Measurements from ENCODE around the gene FRMD7.
A peak's percentile ranks its signal among the peaks of the same experiment; 100 is the strongest.
"Not testable (repeated sequence)": the region's sequence is repeated elsewhere in the genome, so short reads cannot be mapped to it uniquely, and the experiment has no call there.

Gene FRMD7, protein sequence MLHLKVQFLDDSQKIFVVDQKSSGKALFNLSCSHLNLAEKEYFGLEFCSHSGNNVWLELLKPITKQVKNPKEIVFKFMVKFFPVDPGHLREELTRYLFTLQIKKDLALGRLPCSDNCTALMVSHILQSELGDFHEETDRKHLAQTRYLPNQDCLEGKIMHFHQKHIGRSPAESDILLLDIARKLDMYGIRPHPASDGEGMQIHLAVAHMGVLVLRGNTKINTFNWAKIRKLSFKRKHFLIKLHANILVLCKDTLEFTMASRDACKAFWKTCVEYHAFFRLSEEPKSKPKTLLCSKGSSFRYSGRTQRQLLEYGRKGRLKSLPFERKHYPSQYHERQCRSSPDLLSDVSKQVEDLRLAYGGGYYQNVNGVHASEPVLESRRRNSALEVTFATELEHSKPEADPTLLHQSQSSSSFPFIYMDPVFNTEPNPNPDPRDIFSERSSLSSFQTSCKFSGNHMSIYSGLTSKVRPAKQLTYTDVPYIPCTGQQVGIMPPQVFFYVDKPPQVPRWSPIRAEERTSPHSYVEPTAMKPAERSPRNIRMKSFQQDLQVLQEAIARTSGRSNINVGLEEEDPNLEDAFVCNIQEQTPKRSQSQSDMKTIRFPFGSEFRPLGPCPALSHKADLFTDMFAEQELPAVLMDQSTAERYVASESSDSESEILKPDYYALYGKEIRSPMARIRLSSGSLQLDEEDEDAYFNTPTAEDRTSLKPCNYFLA

DNA sequence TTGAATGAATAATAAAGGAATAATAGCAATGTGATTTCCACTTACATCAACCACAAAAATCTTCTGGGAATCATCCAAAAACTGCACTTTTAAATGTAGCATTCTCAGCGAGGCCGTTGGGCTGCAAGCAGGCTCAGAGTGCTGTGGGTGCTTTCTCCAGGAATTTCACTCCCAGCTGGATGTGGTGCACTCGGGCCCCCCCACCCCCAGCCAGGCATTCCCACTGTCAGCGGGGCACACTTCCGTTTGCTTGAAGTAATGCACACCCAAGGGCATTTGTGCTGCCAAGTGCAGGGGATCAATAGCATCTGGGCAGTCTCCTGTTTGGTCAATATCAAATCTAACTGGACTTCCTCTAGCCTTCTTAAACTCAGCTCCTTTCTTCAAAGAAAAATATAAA lies at the start of gene FRMD7:
Gene FRMD7, minus strand, starts transcription at position 278 of the 400 bp plus-strand sequence. Its CDS starts 176 bp downstream, at position 102.
- DNase-seq (ENCODE audit: low read depth), result peak; percentile 6

DNA sequence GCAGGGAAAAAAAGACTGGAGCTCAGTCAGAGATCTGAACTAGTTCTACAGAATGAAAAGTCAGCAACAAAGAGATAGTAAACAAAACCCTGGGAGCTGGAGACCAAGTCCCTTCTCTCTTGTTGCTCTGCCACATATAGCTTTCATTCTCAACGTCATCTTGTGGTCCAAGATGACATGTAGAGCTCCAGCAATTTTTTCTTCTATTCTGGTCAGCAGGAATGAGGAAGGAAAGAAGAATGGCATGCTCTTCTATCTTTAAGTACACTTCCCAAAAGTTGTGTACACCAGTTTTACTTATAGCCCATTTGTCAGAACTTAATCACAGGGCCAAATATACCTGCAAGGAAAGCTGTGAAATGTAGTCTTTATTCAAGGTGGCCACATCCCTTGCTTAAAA lies 45.8 kb upstream of the FRMD7 start:
- no peak for DNase-seq (ENCODE audit: low read depth)

DNA sequence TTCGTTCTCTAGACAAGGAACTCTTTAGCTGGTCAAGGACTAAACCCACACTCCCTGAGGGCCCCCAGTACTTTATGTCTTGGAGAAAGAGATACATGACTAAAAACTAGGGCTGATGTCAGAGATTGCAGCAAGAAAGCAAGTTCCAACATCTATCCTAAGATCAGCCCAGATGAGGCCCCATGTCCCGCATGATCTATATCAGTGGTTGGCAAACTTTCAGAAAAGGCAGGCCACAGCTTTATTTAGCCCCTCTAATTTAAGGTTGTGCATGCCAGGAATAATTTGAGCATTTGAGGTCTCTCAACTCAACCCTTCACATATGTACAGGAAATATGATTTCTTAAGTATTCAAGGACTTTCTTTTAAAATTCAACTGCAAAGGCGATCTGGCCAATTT lies 44.1 kb upstream of the FRMD7 start:
- DNase-seq (ENCODE audit: low read depth), result no peak

- DNase-seq (ENCODE audit: low read depth), result no peak
These were observed 43.7 kb upstream of the FRMD7 start for GRCh38 chrX:132171478-132171877.

DNA sequence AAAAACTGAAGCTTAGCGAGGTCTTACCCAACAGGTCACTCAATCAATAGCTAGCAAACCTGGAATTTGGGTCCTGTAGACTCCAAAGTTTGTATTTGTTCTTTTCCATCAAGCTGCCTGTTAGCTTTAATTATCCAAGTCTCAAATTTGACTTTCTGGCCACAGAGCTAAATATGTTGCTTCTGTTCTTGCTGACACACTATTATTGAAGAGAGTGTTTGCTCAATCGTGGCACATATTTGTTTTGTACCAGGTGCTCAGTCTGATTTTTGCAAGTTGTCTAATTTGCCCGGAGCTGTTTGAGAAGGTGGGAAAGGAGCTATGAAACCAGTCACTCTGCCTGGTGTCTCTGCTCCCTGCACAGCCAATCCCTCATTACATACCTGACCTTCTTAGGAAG lies 41.7 kb upstream of the FRMD7 start:
- no peak for DNase-seq (ENCODE audit: low read depth)

- peak; percentile 35 for DNase-seq (ENCODE audit: low read depth)
These were observed 37.8 kb upstream of the FRMD7 start for GRCh38 chrX:132165651-132166050.

GRCh38 chrX:132165005-132165404 lies 37.2 kb upstream of the FRMD7 start:
- DNase-seq (ENCODE audit: low read depth), result no peak

- DNase-seq (ENCODE audit: low read depth), result not testable (repeated sequence)
These were observed 35.3 kb upstream of the FRMD7 start for GRCh38 chrX:132163094-132163493.

- DNase-seq (ENCODE audit: low read depth), result no peak
These were observed 25.3 kb upstream of the FRMD7 start for GRCh38 chrX:132153166-132153565.

- DNase-seq (ENCODE audit: low read depth), result no peak
These were observed 18.6 kb upstream of the FRMD7 start for GRCh38 chrX:132146456-132146855.

GRCh38 chrX:132144061-132144460 lies 16.2 kb upstream of the FRMD7 start:
- no peak for DNase-seq (ENCODE audit: low read depth)

DNA sequence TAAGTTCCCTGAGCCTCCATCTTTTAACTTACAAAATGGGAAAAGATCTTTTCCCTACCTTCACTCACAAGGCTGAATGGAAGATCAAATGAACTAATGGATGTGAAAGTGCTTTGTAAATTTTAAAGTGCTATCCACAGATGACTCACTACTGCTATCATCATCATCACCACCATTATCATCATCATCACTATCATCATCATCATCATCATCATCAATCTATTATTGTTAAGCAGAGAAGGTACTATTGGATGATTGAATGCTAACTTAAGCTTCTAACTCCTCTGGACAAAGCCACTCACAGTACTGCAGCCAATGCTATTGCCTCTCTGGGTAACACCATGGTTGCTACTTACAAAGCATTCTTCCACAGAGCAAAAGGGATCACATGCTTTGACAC lies 1.9 kb downstream of the FRMD7 start:
- DNase-seq (ENCODE audit: low read depth), result no peak

- DNase-seq (ENCODE audit: low read depth), result no peak
These were observed 6.9 kb downstream of the FRMD7 start for GRCh38 chrX:132120913-132121312.

DNA sequence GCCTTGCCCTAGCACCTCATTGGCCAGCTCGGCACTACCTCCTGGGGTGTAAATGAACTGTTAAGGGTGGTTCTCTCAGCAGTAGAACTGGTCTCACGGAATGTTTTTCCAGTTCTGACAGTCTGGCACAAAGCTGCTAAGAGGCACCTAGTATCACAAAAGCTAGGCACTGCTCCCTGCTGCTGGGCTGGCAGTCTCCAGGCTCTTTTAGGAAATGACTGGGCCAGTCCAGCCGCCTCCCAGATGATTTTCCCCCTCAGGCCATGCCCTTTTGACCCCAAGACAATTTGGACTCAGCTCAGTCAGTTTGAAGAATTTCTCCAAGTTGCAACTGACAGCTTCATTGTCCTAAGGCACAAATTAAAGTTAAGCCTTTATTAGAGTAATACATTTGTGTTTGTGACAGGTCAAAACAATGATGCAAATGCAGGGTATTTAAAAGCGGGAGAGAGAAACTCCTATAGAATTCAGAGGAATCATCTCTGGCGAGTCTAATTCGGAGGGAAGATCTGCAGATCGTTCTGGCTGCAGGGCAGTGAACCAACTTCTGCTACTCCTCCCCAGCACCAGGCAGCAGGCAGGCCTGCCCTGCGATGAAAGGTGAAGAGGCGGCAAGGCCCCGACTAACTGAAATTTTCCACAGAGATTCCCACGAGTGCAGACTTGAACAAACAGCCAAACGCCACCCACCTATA lies 7.9 kb downstream of the FRMD7 start:
- no peak for DNase-seq (ENCODE audit: low read depth)

DNA sequence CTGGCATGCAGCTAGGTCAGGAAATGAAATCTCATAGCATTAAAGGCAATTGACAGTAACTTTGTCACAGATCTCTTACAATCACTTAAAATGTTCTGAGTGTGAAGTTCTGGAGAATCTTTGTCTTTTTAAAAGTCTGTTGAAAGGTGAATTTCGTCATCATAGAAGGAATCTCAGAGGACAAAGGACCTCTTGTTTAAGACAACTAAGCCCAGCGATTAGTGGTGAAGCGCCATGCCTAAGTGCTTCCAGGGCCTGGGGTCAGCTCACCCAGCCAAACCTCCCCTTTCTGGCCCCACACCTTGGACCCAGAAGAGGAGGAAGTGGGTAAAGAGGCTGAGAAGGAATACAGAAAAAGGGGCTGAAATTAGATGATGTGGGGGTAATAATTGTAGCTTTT lies 8.5 kb downstream of the FRMD7 start:
- DNase-seq (ENCODE audit: low read depth), result no peak

DNA sequence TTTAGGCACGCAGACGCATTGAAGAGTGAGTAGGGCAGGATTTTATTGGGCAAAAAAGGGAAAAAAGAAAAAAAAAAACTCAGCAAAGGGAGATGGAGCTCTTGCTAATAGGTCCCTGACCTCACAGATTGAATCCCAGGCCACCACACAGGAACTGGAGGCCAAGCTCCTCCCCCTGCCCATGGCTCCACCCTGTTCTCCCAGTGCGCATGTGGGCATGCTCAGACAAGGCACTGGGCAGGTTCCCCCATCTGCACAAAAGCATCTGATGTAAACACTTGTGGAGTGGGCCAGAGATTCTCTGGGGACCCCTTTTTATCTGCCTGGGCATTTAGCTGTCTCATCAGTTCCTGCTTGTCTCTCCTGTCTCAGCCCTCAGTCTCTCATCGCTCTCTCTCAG lies 9.5 kb downstream of the FRMD7 start:
- DNase-seq (ENCODE audit: low read depth), result no peak

GRCh38 chrX:132115792-132116191 lies 12.0 kb downstream of the FRMD7 start:
- DNase-seq (ENCODE audit: low read depth), result no peak

- no peak for DNase-seq (ENCODE audit: low read depth)
These were observed 13.2 kb downstream of the FRMD7 start for GRCh38 chrX:132114607-132115006.

GRCh38 chrX:132107291-132107690 lies 20.5 kb downstream of the FRMD7 start:
- DNase-seq (ENCODE audit: low read depth), result no peak

DNA sequence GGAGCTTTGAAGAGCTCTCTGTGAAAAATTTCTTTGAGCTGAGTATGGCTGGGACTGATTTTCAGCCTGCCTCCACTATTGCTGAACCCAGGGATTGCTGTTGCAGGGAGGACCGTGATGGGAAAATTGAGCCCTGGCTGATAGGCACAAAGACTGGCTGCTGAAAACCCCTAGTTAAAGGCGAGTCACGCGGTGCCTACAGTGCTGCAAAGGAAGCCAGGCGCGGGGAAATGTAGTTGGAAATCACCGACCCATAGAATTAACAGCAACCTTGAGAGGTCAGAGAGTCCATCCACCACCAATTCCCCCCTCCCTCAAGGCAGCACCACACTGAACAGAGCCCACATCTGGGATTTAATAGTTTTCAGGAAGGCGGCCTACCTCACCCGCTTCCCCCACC lies 26.0 kb downstream of the FRMD7 start:
- no peak for DNase-seq (ENCODE audit: low read depth)

- DNase-seq (ENCODE audit: low read depth), result no peak
These were observed 26.6 kb downstream of the FRMD7 start for GRCh38 chrX:132101206-132101605.

DNA sequence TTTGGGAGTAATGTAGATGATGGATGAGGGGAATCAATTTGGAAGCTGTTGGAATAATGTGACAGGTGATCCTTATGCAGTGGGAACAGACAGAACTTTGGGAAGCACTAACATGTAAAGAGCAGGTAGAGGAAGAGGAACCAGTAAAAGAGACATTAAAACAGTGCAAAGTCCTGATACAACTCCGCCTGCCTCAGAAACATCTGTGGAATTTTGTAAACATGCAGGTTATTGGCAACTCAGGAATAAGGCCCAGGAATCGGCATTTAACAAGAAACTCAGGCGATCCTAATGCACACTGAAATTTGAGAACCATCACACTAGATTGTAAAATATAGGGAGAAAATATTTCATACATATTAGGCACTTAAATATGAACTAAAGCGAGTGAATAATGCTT lies 29.1 kb downstream of the FRMD7 start:
- not testable (repeated sequence) for DNase-seq (ENCODE audit: low read depth)

GRCh38 chrX:132094164-132094563 lies 33.7 kb downstream of the FRMD7 start:
- DNase-seq (ENCODE audit: low read depth), result peak; percentile 9
